ENCODE results near the gene PTPRE.

- no peak for TF ChIP-seq CTCF (IDR thresholded peaks at IDR 0.05)
- TF ChIP-seq POLR2AphosphoS5 (IDR thresholded peaks at IDR 0.05) = no peak
These were observed 71.6 kb downstream of the PTPRE start for GRCh38 chr10:127978481-127978880.

Measured in upper lobe of left lung (tissue), 4 donors.